ENCODE data around the gene PSEN2.

- TF ChIP-seq CTCF (IDR thresholded peaks at IDR 0.05), result no peak
- TF ChIP-seq POLR2A (IDR thresholded peaks at IDR 0.05), result no peak
Measured at GRCh38 chr1:226864311-226864710, 6.1 kb upstream of the PSEN2 start.

Measured in adrenal gland (tissue), 5 donors.